ENCODE results near the gene NCR1. TPM values are rescaled to one million over a fixed set of nuclear protein-coding genes. Genes with fewer than 3 reads are reported as not detected.
"Not testable (repeated sequence)": the region's sequence is repeated elsewhere in the genome, so short reads cannot be mapped to it uniquely, and the experiment has no call there.

NCR1 gene
- 11.3 TPM for total RNA-seq

DNA sequence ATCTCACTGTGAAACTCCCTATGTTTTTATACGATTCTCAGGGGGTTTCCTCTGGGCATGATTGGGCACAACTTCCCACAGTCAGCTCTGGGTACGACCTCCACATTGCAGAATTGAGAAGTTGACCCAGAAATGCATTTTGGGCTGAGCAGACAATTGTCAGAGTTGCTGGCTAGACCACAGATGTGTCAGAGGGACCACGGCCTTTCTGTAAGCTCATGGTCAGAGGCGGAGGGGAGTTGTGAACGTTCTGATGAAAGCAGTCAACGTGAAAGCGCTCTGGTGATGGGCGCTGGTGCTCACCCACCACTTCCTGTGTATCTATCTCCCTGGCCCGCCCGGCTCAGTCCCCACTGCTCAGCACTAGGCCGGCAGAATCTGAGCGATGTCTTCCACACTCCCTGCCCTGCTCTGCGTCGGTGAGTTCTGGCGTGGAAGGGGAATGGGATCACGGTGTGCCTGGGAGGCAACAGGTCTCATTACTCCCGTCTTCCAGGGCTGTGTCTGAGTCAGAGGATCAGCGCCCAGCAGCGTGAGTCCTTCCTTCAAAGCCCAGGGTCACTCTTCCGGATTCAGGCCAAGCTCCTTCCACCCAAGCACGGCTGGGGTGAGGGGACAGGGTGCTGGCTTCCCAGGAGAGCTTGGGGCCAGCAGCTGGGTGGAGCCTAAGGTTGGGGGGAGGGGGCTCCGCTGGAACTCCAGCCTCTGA is at the start of gene NCR1:
Gene NCR1, plus strand, starts transcription at position 346 of the 709 bp plus-strand sequence. Its CDS starts 40 bp downstream, at position 386.
- DNase-seq (ENCODE audit: low read depth in 2 of 3, low spot score in 2 of 3) = peak in 1 of 3 donors; percentile 45

DNA sequence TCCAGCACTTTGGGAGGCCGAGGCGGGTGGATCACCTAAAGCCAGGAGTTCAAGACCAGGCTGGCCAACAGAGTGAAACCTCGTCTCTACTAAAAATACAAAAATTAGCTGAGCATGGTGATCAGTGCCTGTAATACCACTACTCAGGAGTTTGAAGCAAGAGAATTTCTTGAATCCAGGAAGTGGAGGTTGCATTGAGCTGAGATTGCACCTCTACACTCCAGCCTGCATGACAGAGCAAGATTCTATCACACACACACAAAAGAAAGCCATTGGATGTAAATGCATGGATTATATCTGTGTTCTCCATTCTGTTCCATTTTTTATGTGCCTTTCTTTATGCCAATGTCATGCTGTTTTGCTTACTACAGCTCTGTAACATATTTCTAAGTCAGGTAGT is 47.5 kb upstream of the NCR1 start:
- not testable (repeated sequence) for DNase-seq (ENCODE audit: low read depth in 2 of 3, low spot score in 2 of 3)

GRCh38 chr19:54859421-54859820 is 46.5 kb upstream of the NCR1 start:
- DNase-seq (ENCODE audit: low read depth in 2 of 3, low spot score in 2 of 3) = peak in 2 of 3 donors; percentile 38 to 47

DNA sequence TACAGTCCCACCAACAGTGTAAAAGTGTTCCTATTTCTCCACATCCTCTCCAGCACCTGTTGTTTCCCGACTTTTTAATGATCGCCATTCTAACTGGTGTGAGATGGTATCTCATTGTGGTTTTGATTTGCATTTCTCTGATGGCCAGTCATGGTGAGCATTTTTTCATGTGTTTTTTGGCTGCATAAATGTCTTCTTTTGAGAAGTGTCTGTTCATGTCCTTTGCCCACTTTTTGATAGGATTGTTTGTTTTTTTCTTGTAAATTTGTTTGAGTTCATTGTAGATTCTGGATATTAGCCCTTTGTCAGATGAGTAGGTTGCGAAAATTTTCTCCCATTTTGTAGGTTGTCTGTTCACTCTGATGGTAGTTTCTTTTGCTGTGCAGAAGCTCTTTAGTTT is 42.5 kb upstream of the NCR1 start:
- not testable (repeated sequence) for DNase-seq (ENCODE audit: low read depth in 2 of 3, low spot score in 2 of 3)

- no peak for DNase-seq (ENCODE audit: low read depth in 2 of 3, low spot score in 2 of 3)
Measured at GRCh38 chr19:54871696-54872095, 34.3 kb upstream of the NCR1 start.

GRCh38 chr19:54873990-54874389 is 32.0 kb upstream of the NCR1 start, which contains the start of gene FCAR:
TSS of gene FCAR (plus strand) at chr19:54874235. CDS start at chr19:54874290, 55 bp downstream.
- DNase-seq (ENCODE audit: low read depth in 2 of 3, low spot score in 2 of 3) = no peak

- DNase-seq (ENCODE audit: low read depth in 2 of 3, low spot score in 2 of 3) = peak in 2 of 3 donors; percentile 17 to 67
Measured at GRCh38 chr19:54875506-54875905, 30.4 kb upstream of the NCR1 start.

GRCh38 chr19:54877471-54877870 is 28.5 kb upstream of the NCR1 start:
- no peak for DNase-seq (ENCODE audit: low read depth in 2 of 3, low spot score in 2 of 3)

DNA sequence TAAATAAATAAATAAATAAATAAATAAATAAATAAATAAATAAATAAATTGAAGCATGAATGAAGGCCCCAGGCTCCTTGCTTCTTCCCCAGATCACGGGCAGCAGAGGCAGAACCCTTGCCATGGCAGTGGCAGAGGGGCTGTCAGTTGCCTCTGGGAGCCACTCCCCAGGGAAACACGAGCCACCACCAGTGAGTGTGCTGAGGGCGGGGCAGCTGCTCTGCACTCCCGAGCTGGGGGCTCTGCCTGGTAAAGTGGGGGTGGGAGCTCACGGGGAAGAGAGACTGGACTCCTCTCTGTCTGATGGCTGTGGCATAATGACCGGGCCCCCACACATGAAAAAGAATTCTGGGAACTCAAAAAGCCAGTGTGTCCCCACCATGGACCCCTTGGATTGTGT is 24.1 kb upstream of the NCR1 start:
- DNase-seq (ENCODE audit: low read depth in 2 of 3, low spot score in 2 of 3) = no peak

DNA sequence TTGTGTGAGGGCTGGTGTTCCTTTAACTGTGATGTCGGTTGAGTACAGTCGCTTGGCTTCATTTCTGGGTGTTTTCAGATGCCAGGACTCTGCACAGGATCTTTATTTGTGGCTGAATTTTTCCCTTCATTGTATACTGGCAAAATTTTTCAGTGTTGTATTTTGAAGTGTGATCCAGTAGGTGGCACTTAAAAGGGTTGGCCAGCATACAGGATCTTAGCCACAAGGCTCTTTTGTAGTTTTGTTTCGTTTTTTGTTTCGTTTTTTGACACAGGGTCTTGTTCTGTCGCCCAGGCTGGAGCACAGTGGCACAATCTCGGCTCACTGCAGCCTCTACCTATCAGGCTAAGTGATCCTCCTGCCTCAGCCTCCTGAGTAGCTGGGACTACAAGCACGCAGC is 23.2 kb upstream of the NCR1 start:
- peak in 2 of 3 donors; percentile 46 to 69 for DNase-seq (ENCODE audit: low read depth in 2 of 3, low spot score in 2 of 3)

DNA sequence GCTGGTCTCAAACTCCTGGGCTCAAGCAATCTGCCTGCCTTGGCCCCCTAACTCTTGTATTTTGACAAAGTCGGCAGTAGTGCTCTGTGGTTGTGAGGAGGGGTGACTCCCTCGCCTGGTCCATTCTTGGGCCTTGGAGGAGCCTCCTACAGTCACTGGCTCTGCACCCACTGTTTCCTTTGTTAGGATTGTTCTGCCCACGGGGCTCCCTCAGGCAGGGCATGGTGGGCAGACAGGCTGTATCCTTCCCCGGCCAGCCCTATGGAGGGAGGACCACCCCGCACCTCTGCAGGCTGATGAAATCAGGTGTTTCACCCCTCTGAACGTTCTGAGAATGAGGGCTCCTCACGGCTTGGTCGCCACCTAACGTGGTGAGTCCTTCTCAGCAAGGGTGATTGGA is 22.7 kb upstream of the NCR1 start:
- no peak for DNase-seq (ENCODE audit: low read depth in 2 of 3, low spot score in 2 of 3)

DNA sequence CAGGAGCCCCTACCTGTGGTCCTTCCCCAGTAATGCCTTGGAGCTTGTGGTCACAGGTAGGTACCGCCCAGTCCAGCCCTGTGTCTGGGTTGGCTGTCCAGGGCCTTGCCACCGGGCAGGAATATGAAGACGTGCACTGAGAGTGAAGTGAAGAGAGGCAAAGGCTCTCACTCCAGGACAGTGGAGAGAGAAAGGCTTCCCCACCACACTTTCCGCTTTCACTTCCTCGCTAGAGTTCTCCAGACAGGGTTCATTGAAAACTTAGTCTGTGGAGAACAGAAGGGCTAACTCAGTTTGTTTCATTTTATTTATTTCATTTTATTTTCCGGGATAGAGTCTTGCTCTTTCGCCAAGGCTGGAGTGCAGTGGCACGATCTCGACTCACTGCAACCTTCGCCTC is 17.7 kb upstream of the NCR1 start:
- DNase-seq (ENCODE audit: low read depth in 2 of 3, low spot score in 2 of 3) = no peak

DNA sequence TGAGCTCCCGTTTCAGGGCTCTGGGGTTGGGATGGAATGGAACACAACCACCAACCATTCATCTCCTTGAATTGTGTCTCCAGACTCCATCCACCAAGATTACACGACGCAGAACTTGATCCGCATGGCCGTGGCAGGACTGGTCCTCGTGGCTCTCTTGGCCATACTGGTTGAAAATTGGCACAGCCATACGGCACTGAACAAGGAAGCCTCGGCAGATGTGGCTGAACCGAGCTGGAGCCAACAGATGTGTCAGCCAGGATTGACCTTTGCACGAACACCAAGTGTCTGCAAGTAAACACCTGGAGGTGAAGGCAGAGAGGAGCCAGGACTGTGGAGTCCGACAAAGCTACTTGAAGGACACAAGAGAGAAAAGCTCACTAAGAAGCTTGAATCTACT is 16.4 kb upstream of the NCR1 start:
- no peak for DNase-seq (ENCODE audit: low read depth in 2 of 3, low spot score in 2 of 3)

DNA sequence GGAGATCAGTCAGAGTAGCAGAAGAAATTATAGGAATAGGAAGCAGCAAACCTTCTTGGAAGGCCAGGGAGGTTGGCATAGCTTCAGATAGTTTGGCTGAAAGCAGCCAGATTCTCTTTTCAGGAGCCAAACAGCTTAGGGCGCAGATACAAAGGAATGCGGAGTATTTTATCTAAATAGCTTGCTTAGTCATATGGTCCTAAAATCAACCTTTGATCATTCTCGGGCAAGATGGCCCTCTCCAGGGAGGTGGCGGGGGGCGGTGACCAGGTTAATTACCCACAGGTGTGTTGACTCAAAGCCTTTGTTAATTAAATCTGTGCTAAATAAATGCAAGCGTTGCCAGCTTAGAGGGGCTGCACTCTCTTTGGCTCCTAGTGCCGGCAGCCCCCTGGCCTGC is 12.5 kb upstream of the NCR1 start:
- no peak for DNase-seq (ENCODE audit: low read depth in 2 of 3, low spot score in 2 of 3)

DNA sequence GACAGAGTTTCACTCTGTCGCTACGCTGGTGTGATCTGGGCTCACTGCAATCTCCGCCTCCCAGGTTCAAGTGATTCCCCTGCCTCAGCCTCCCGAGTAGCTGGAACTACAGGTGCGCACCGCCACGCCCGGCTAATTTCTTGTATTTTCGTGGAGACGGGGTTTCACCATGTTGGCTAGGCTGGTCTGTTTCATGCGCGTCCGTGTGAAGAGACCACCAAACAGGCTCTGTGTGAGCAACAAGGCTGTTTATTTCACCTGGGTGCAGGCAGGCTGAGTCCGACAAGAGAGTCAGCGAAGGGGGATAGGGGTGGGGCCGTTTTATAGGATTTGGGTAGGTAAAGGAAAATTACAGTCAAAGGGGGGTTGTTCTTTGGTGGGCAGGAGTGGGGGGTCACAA is 11.8 kb upstream of the NCR1 start:
- DNase-seq (ENCODE audit: low read depth in 2 of 3, low spot score in 2 of 3) = not testable (repeated sequence)

- no peak for DNase-seq (ENCODE audit: low read depth in 2 of 3, low spot score in 2 of 3)
Measured at GRCh38 chr19:54896036-54896435, 9.9 kb upstream of the NCR1 start.

GRCh38 chr19:54898685-54899084 is 7.3 kb upstream of the NCR1 start:
- DNase-seq (ENCODE audit: low read depth in 2 of 3, low spot score in 2 of 3) = not testable (repeated sequence)

- not testable (repeated sequence) for DNase-seq (ENCODE audit: low read depth in 2 of 3, low spot score in 2 of 3)
Measured at GRCh38 chr19:54899646-54900045, 6.3 kb upstream of the NCR1 start.

DNA sequence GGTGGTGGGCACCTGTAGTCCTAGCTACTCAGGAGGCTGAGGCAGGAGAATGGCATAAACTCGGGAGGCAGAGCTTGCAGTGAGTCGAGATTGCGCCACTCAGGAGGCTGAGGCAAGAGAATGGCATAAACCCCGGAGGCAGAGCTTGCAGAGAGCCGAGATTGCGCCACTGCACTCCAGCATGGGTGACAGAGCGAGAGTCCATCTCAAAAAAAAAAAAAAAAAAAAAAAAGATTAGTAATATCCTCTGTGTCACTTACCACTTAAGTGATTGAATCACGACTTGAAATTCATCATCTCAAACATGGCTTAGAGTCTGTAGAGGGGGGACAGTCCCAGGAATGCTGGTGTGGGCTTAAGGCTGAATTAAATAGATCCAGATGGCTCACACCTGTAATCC is 4.8 kb upstream of the NCR1 start:
- not testable (repeated sequence) for DNase-seq (ENCODE audit: low read depth in 2 of 3, low spot score in 2 of 3)

- no peak for DNase-seq (ENCODE audit: low read depth in 2 of 3, low spot score in 2 of 3)
Measured at GRCh38 chr19:54902061-54902460, 3.9 kb upstream of the NCR1 start.

GRCh38 chr19:54903303-54903702 is 2.6 kb upstream of the NCR1 start:
- no peak for DNase-seq (ENCODE audit: low read depth in 2 of 3, low spot score in 2 of 3)

- not testable (repeated sequence) for DNase-seq (ENCODE audit: low read depth in 2 of 3, low spot score in 2 of 3)
Measured at GRCh38 chr19:54904261-54904660, 1.7 kb upstream of the NCR1 start.

DNA sequence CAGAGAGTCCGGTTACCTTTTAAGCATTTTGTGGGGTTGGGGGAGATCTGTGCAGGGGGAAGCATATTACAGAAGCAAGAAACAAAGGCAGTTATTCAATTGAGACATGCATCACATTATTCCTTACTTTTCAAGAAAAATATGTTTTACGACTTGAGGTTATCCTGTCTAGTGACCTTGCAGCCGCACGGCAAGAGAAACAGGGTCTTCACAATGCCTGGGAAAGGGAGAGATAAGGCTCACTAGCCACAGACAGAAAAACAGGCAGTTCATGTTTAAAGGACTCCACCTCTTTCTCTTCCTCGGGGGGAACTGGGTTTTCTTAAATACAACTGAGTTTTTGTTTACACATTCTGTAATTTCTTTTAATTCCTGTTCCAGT is 536 bp upstream of the NCR1 start:
- peak in 1 of 3 donors; percentile 36 for DNase-seq (ENCODE audit: low read depth in 2 of 3, low spot score in 2 of 3)
